K562 (cell line): ENCODE results near the gene IDH2. TPM values are rescaled to one million over a fixed set of nuclear protein-coding genes. Genes with fewer than 3 reads are reported as not detected.

ENCODE experiments used
- ATAC-seq: fragments of 200-7000 bp; cut with Tn5 transposase; 3 replicates; pipeline ENCODE4 v1.9.1; 2020; ENCODE audit warnings: moderate library complexity
- BruUV-seq: library from RNA; stranded (reverse); fragments of 400-500 nt; replicated peaks from 2 replicates; lab custom pipeline; 2021; lab: Mats Ljungman, UMichigan
- CTCF ChIA-PET: fragments of 300-600 bp; formaldehyde crosslinking; extraction: SDS; loops from one replicate; lab custom pipeline; 2021; ENCODE audit warnings: low intra/inter-chr PET ratio; lab: Yijun Ruan, JAX
- POLR2A ChIA-PET: fragments of 300-600, 350-650 bp; sonication (Branson Sonifier 250); formaldehyde crosslinking; extraction: SDS; loops from one replicate; lab custom pipeline; 2021; ENCODE audit warnings: antibody characterized with exemption, inconsistent platforms; lab: Yijun Ruan, JAX
- DNase-seq, 4 experiments: peaks; one replicate each; pipeline versions ENCODE4 v3.0.0 to v3.0.0-alpha.2; 2011 to 2018; ENCODE audit warnings: low spot score in 3 of 4, mixed read lengths in 3 of 4; ENCODE audit errors: extremely low read depth in 1 of 4
- FAIRE-seq: peaks from 2 replicates; lab custom pipeline; 2011; peaks lifted over from hg19 to GRCh38; lab: Jason Lieb, UNC
- H2AFZ ChIP-seq: 2 replicates; pipeline ENCODE4 v1.6.0; 2011; ENCODE audit warnings: low read depth, low read length, control low read depth, inconsistent platforms
- H3K27ac ChIP-seq: fragments of 200-600 bp; 3 replicates; pipeline ENCODE4 v1.8.0; 2011; ENCODE audit warnings: low read depth, mild to moderate bottlenecking, control low read depth, inconsistent platforms, low read length, moderate library complexity, mixed read lengths; ENCODE audit errors: extremely low read depth
- H3K27me3 ChIP-seq, 2 experiments: fragments of 300-600 bp in 1 of 2; 2 replicates in 1 of 2; 3 replicates in 1 of 2; pipeline versions ENCODE4 v1.6.0 to v1.8.0; 2011; ENCODE audit warnings: inconsistent platforms in 2 of 2, low read length in 2 of 2, mild to moderate bottlenecking in 1 of 2, mixed read lengths in 1 of 2, moderate library complexity in 1 of 2; ENCODE audit not compliant: control insufficient read depth in 2 of 2, insufficient read depth in 2 of 2
- H3K36me3 ChIP-seq: fragments of 300-600 bp; 3 replicates; pipeline ENCODE4 v1.8.0; 2011; ENCODE audit warnings: mild to moderate bottlenecking, low read length, inconsistent platforms; ENCODE audit not compliant: control insufficient read depth, insufficient read depth
- H3K4me1 ChIP-seq, 2 experiments: fragments of 200-600 bp in 1 of 2; replicated peaks in 1 of 2; 2 replicates in 1 of 2; 3 replicates in 1 of 2; pipeline versions ENCODE4 v1.5.1 to v1.8.0; 2011; ENCODE audit warnings: inconsistent platforms in 2 of 2, low read length in 2 of 2, mild to moderate bottlenecking in 1 of 2, mixed read lengths in 1 of 2, moderate library complexity in 1 of 2; ENCODE audit not compliant: control insufficient read depth in 2 of 2, insufficient read depth in 2 of 2
- H3K4me2 ChIP-seq: 2 replicates; pipeline ENCODE4 v1.6.1; 2011; ENCODE audit warnings: low read length, control low read depth, inconsistent platforms, mixed read lengths; ENCODE audit not compliant: insufficient read depth
- H3K4me3 ChIP-seq: fragments of 200-600 bp; sonication (generic), shearing (Covaris generic); 2 replicates; pipeline ENCODE4 v1.5.1; 2016; ENCODE audit warnings: control low read depth, inconsistent platforms
- H3K79me2 ChIP-seq: fragments of 200-600 bp; 3 replicates; pipeline ENCODE4 v1.8.0; 2011; ENCODE audit warnings: low read length, inconsistent platforms; ENCODE audit not compliant: control insufficient read depth, insufficient read depth
- H3K9ac ChIP-seq, 2 experiments: 2 replicates each; pipeline versions ENCODE4 v1.6.0 to v1.6.1; 2011; ENCODE audit warnings: low read depth in 2 of 2, low read length in 2 of 2, control low read depth in 1 of 2, inconsistent platforms in 1 of 2, mild to moderate bottlenecking in 1 of 2, mixed read lengths in 1 of 2; ENCODE audit not compliant: insufficient read depth in 1 of 2
- H3K9me1 ChIP-seq: one replicate; pipeline ENCODE4 v1.6.0; 2011; ENCODE audit warnings: inconsistent platforms, mild to moderate bottlenecking, low read length, moderate library complexity; ENCODE audit not compliant: control insufficient read depth, insufficient read depth
- H3K9me3 ChIP-seq: replicated peaks from 2 replicates; pipeline ENCODE4 v1.5.1; 2011; ENCODE audit warnings: low read depth, low read length, inconsistent platforms; ENCODE audit not compliant: control insufficient read depth, insufficient read depth
- H4K20me1 ChIP-seq: replicated peaks from 2 replicates; pipeline ENCODE4 v1.6.1; 2011; ENCODE audit warnings: low read length, inconsistent platforms, mixed read lengths; ENCODE audit not compliant: control insufficient read depth, insufficient read depth
- NFIC ChIP-seq: fragments of 450-650 bp; IDR thresholded peaks from 2 replicates; pipeline ENCODE4 v1.6.1; 2017; ENCODE audit warnings: mild to moderate bottlenecking, inconsistent platforms
- ZNF395 ChIP-seq: fragments of 200-800 bp; sonication (Bioruptor generic); IDR thresholded peaks from 2 replicates; pipeline ENCODE4 v1.6.1; 2017; ENCODE audit warnings: missing genetic modification characterization, missing compliant biosample characterization
- ZNF668 ChIP-seq: fragments of 250-450 bp; sonication (Bioruptor Pico); IDR thresholded peaks from 2 replicates; pipeline ENCODE4 v1.8.0; 2022; ENCODE audit warnings: mild to moderate bottlenecking, inconsistent platforms
- WGBS: fragments of 100-300 bp; shearing (Covaris generic); methylation state at CpG from one replicate; pipeline ENCODE4 v1.1.6; 2016; ENCODE audit warnings: low coverage, mixed read lengths; ENCODE audit not compliant: insufficient coverage; ENCODE audit errors: missing lambda C conversion rate; 5-methylcytosine and 5-hydroxymethylcytosine counted together
- in situ Hi-C: fragments of 300-500 bp; cut with MboI; formaldehyde crosslinking; loops from 4 replicates; pipeline ENCODE4 v1.15.0; 2018; ENCODE audit warnings: inconsistent platforms, mixed read lengths
- intact Hi-C: fragments of 100-400 bp; cut with micrococcal nuclease; formaldehyde crosslinking; loops from 2 replicates; pipeline ENCODE4 v1.14.2; 2022
- polyA plus RNA-seq, 8 experiments: library from polyadenylated mRNA; depleted of rRNA in 4 of 8; stranded (reverse) in 5 of 8; unstranded in 3 of 8; fragments of >200 nt; fragmentation: Nextera tagmentation in 2 of 8; fragmentation: Illumina TruSeq in 1 of 8; extraction: Ambion mirVana in 2 of 8; extraction: Trizol in 1 of 8; gene quantifications; 2 replicates each; pipeline versions ENCODE4 v1.2.1 to v1.2.3, GENCODE V29; 2011 to 2014; ENCODE audit warnings: inconsistent platforms in 1 of 8, missing spikeins in 1 of 8
- total RNA-seq, 7 experiments: library from RNA; depleted of rRNA in 6 of 7; stranded (reverse); fragments of >200 nt in 6 of 7; fragmentation: Illumina TruSeq in 2 of 7; extraction: Trizol in 2 of 7; gene quantifications; 2 replicates each; pipeline versions ENCODE4 v1.2.1 to v1.2.3, GENCODE V29; 2011 to 2021; ENCODE audit warnings: low replicate concordance in 1 of 7

Gene IDH2
- total and polyA plus RNA-seq, 9 of the 15 experiments (the other 6 are each of a cell fraction or from before 2014, with no cell fraction given), result 0.70 to 99.9 (median 59.2) TPM

GRCh38 chr15:90062973-90063769 lies 39.1 kb downstream of the IDH2 start (continued):
- no peak for TF ChIP-seq ZNF395

GRCh38 chr15:90062462-90062932 lies 39.8 kb downstream of the IDH2 start:
- Histone ChIP-seq H3K27ac (peak overlapping the region; percentile 85), H3K79me2 (peaks cover 7% of the 10 kb centered on the region; the same call in 2 of the 3 replicates), H2AFZ (peak overlapping the region; percentile 80), H4K20me1 (no peaks in the 10 kb centered on the region), H3K9me1 (no peaks in the 10 kb centered on the region), H3K9me3 (no peaks in the 10 kb centered on the region), H3K27me3 (no peaks in the 10 kb centered on the region), H3K4me3 (no peak overlapping the region), H3K9ac (peak overlapping the region; percentile 39 to 80; a peak in 3 of 4 replicates), H3K4me2 (peak overlapping the region; percentile 66), H3K4me1 (peaks cover 52 to 60% of the 10 kb centered on the region in 2 experiments), H3K36me3 (no peaks in the 10 kb centered on the region)
- peak; percentile 47 for TF ChIP-seq NFIC
- TF ChIP-seq ZNF668, result no peak
- BruUV-seq, result no TSS peak
- DNase-seq, result no peak
- ATAC-seq, result peak; percentile 3; the same call in 2 of the 3 replicates
- intact Hi-C loops (no loop called here), in situ Hi-C loops (no loop called here)
- 63% methylated on average over 15 of the region's 16 CpGs for WGBS
- FAIRE-seq, result no peak
- ChIA-PET CTCF (no interaction called here), POLR2A (no interaction called here)
